CD4-positive, alpha-beta T cell treated with Interferon alpha-2 for 1 hour (primary cell): ENCODE measurements around the gene ALDOA.
A peak's percentile ranks its signal among the peaks of the same experiment; 100 is the strongest.
"Not testable (repeated sequence)": the region's sequence is repeated elsewhere in the genome, so short reads cannot be mapped to it uniquely, and the experiment has no call there.

Experiments
- DNase-seq, 2 donors: peaks; one replicate each; pipeline ENCODE4 v3.0.0-alpha.2; 2020 to 2022

The ALDOA gene

GRCh38 chr16:30091474-30092372 is 26.2 kb downstream of the ALDOA start, which contains the start of gene TBX6:
Gene TBX6 (minus strand): TSS chr16:30091924. CDS start chr16:30091193, 731 bp downstream.
- DNase-seq: peak; percentile 90 to 94

DNA sequence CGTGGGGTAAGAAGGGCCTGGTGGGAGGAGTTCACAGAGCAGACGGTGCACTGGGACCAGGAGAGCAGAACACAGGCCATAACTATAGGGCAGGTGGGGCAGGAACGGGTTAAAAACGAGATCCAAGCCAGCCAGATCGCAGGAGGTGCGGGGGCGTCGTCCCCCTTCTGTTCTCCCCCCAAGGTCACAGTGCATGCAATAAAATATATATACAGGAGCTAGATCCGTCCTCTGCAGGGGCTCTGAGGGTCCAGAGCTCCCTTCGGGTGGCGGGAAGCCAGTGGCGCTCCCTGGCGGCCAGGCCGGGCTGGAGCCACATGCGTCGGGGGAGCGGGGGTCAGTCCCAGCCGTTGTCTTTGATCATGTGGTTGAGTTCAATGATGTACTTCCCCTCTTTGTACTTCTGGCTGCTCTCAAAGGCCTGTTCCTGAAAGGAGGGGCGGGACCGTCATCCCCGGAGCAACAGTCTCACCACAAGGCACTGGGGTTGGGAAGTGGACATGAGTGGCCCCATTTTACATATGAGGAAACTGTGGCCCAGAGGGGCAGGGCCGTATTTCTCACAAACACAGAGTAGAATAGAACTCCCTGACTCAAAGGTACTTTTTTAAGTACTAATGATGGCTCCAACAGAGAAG is 26.9 kb downstream of the ALDOA start:
- peak; percentile 80 to 86 for DNase-seq

DNA sequence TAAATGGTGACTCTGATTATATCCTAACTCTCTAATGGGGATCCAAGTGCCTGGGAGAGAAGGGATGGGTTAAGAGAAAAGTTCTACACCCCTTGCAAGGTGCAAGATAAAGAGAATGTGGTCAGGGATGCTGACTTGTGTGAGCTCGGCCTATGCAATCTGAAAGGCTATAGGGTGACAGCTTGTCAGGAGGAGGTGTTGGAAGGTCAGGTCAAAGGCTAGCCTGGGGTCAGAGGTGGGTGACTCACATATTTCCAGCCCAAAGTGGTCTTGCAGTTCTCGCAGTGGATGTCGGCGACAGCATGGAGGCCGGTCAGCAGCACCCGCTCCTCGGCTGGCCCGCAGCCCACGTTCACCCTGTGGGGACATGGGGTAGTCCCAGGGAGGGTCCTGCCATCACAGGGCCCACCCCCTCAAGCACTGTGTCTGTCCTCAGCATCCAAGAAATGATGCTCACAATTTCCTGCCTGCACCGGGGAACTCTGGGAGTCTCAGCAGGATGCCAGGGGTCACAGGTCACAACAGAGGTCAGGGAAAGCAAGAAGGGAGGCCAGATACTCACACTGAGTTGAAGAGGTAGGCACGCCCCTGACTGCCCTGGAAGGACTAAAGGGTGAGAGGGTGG is 29.1 kb downstream of the ALDOA start:
- no peak for DNase-seq

- DNase-seq: no peak
Measured at GRCh38 chr16:30095166-30096078, 29.9 kb downstream of the ALDOA start.

DNA sequence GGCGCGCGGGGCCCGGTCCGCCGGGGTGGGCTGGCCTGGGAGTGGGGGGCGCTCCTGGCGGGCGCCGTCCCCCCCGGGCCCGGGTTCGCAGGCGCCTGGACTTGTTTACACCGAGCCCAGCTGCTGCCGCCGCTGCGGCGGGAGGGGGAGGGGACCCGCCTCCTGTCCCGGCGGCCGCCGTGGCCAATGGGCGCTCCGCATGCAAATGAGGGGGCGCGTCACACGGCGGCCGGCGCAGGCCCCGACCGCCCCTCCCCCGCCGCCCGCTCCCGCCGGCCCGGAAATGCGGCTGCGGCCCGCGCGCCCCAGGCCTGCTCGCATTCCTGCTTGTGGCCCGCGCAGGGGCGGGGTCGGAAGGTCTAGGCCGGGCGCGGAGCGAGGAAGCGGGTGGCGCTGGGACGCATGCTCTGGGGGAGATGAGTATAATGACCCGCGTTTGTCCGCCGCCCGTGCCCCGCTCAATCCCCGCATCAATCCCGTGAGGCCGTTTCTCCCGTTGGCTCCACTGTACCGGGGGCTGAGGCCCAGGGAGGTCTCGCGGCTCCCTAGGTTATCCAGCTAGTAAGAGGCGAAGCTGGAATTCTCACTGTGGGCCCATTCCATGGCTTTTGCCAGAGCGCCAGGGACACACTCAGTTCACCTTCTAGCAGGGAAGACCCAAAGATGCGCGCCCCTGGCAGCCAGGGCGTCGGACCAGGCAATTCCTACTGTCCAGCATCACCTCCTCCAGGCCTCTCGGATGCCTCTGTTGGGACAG is 30.7 kb downstream of the ALDOA start, which contains the start of gene YPEL3:
Gene YPEL3, minus strand, starts transcription at position 109 of the 757 bp plus-strand sequence. CDS start 731 bp downstream, outside the sequence.
- DNase-seq: peak; percentile 89 to 93

DNA sequence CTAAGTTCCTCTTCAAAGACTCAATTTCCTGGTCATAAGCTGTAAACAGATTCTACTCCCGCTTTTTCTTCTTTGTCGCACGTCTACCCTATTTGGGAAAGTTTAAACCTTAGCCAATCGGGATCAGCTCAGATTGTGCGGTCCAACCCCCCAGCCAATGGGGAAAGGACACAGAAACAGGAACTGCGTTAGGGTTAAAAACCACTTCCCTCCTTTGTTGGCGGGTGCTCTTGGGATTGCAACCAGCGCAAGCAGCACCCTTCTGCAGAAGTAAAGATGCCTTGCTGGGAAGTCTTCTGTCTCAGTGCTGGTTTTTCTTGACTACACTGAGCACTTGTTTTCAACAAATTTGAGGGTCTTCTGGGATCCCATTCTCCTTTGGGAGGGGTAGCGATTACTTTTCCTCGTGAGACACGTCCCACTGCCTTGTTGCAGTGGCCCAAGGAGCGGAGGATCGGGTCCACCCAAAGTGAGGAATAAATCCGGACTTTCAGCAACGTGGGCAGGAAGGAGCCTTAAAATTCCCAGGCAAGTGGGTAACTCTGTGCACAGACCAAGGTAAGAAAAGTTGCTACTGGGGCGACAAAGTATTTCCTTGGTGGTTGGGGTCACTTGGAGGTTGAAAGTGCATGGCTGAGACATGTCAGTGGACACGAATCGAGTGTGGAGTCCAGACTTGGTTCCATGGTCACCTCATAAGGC is 31.5 kb downstream of the ALDOA start:
- peak; percentile 19 to 44 for DNase-seq

GRCh38 chr16:30104090-30104489 is 38.5 kb downstream of the ALDOA start:
- DNase-seq: no peak

GRCh38 chr16:30104492-30104891 is 38.9 kb downstream of the ALDOA start:
- DNase-seq: no peak

DNA sequence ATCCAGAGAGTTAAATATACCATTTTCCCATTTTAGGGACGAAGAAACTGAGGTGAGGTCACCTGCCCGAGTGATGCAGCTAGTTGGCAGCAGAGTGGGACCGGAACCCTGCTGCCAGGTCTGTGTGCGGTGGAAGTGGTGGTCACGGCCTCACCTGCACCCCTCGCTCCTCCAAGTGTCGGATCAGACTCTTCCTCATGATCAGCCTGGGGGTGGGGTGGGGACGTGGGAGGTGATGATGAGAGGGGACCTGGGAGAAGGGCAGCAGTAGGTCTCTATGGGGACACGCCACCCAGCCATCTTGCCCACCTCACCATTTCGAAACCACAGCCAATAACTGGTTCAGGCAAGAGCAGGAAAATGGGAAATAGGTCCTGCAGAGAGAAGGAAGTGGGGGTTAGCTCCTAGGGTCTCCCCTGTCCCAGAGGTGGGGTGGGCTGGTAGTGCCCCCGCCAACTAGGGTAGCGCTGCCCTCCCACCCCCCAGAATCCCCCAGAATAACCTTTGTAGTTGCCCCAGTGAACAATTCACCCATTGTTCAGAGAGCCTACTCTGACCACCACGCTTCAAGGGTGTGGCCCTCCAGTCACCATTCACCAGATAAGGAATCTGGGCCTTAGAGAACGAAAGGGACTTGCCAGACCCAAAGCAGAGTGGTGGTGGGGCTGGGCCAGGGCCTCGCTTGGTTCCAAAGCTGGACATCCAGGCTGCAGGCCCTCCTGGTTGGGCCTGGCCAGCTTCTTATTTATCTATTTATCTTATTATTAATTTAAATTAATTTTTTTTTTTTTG is 42.7 kb downstream of the ALDOA start:
- DNase-seq: no peak

DNA sequence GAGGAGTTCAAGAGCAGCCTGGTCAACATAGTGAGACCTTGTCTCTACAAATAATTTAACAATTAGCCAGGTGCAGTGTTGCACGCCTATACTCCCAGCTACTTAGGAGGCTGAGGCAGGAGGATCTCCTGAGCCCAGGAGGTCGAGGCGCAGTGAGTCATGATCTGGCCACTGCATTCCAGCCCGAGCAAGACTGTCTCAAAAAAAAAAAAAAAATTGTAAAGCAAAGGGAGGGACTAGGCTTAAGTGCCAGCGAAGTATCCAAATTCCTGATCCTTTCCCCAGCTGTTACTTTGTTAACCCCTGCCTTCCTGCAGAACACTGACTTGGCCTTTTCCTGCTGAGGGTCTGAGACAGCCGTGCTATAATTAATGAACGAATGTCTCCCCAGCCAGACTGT is 45.1 kb downstream of the ALDOA start:
- no peak for DNase-seq

DNA sequence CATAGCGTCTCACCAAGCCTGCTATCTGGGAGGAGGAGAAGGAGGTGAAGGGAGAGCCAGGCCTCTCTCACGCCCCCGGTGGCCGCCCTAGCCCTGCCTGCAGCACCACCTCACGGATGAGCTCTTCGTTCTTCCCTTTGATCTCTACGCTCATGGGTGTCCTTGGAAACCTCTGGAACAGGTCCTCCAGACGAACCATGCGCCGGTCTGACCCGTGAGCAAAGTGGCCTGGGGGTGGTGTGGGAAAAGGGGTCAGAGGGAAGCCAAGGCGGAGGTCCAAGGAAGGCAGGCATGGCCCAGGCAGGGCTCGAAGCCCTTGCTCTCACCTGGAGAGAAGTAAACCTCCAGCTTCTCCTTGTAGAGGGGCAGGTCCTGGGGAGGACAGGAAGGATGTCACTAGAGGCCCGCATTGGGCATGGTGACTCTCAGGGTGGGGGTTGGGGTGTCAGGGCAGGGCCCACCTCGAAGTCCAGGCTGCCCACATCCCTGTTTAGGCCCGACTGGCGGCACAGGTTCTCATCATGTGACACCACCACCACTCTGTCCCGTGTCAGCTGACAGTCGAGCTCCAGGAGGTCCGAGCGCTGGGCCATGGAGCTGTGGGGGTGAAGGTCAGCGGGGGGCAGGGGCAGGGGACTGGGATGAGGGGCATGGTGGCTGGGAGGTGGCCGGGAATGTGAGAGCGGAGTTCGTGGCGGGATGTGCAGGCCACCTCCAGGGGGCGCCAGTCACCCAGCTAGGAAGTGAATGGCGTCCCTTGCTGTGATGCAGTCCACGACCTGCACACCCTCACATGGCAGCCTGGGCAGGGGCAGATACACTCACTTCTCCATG is 46.9 kb downstream of the ALDOA start:
- DNase-seq: peak; percentile 32 to 62

DNA sequence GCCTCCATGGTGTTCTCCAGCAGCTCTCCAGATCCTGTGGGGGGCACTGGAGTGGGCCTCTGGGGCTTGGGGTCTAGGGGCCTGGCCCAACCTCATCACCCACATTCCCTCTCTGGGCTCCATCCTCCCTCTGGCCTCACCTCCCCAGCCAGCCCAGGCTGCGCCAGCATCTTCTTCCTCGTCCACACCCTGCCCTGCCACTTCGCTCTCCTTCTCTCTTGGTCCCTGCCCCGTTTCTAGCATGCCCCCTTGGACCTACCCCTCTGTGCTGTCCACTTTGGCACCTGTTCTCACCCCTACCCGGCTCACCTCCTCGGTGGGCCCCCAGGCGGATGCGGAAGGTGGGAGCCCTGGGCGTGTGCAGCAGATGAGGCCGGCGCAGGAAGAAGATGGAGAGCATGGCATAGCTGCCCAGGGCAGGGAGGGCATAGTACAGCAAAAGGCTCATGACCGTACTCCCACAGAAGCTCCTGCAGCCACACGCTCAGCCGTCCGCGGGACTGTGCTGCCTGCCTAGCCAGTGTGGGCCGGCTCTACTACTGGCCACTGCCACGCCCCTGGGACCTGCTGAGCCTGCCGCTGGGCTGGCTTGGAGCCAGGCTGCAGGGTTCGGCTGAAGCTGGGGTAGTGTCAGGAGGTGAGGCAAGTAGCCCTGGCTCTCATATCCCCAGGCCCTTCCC is 47.6 kb downstream of the ALDOA start, which contains the start of gene GDPD3:
Gene GDPD3, minus strand, starts transcription at position 507 of the 680 bp plus-strand sequence. Its CDS starts 59 bp downstream, at position 448.
- no peak for DNase-seq

GRCh38 chr16:30113711-30114333 is 48.3 kb downstream of the ALDOA start:
- no peak for DNase-seq

GRCh38 chr16:30114411-30114810 is 48.9 kb downstream of the ALDOA start:
- DNase-seq: no peak

DNA sequence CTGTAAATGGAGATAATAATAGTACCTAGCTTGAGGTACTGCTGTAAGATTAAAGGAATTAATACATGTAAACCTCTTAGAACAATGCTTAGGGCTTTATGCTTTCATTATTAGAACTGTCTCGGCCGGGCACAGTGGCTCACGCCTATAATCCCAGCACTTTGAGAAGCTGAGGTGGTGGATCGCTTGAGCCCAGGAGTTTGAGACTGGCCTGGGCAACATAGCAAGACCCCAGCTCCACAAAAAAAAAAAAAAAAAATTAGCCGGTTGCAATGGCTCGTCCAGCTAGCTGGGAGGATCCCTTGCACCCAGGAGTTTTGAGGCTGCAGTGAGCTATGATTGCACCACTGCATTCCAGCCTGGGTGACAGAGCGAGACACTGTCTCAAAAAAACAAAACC is 49.3 kb downstream of the ALDOA start:
- not testable (repeated sequence) for DNase-seq

DNA sequence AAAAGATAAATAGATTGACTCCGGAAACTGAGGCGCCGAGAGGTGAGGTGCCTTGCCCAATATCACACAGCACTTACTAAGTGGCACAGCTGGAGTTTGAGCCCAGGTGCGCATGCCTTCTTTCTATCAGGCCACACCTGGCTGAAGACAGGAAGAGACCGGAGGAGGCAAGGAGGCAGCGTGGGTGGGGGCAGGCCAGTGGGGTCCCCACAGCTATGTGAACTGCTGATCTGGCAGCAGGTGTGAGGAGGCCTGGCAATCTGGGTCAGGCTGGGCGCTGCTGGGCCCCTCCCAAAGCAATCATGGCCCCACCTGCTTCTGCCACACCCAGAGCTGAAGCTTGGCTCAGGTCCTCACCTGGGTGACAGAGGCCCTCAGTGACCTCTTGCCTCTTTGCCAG is 49.7 kb downstream of the ALDOA start:
- DNase-seq: peak in 1 of 2 donors; percentile 35

DNA sequence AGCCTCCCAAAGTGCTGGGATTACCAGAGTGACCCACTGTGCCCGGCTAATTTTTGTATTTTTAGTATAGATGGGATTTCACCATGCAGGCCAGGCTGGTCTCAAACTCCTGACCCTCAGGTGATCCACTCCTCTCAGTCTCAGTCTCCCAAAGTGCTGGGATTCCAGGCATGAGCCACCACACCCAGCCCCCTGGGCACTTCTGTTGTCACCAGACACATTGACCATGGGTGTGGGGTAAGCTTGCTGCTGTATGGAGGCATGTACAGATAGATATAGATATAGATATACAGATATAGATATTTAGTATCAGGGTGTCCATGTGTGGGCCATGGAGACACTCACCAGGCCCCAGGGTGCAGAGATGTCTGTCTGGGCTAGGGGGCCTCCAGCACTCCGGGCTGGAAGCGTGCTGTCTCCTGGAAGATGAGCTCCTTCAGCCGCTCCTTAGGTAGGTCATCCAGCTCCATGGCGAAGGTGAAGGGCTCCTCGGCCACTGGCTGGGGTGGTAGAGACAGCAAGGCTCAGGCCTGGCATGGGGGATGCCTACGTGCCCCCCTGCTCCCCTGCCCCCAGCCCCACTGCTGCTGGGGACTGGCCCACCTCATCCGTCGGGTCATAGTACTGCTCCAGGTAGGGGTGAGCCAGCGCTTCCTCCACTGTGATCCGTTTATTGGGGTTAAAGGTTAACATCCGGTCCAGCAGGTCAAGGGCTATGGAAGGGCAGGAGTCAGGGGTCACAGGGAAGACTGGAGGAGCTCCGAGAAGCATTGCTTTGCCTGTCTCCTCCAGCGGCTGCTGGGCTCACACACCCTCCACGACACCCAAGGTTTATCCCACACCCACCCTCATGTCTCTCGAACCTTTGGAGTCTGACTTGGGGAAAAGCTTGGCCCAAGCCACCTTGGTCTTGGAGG is 51.0 kb downstream of the ALDOA start:
- no peak for DNase-seq
